H9 (cell line): ENCODE measurements around the gene CELA3A. TPM values are rescaled to one million over a fixed set of nuclear protein-coding genes. Genes with fewer than 3 reads are reported as not detected.

Source experiments
- DNase-seq: peaks from one replicate; pipeline ENCODE4 v3.0.0-alpha.2; 2017
- H2AFZ ChIP-seq: one replicate; pipeline ENCODE4 v1.6.1; 2013; ENCODE audit warnings: mild to moderate bottlenecking, low read length, control low read depth, moderate library complexity
- H2AK5ac ChIP-seq: 2 replicates; pipeline ENCODE4 v1.6.1; 2013; ENCODE audit warnings: low read length, control low read depth, mixed read lengths; ENCODE audit not compliant: insufficient read length
- H2BK120ac ChIP-seq: one replicate; pipeline ENCODE4 v1.6.1; 2013; ENCODE audit warnings: low read depth, mild to moderate bottlenecking, low read length, control low read depth, inconsistent platforms; ENCODE audit not compliant: poor library complexity, severe bottlenecking
- H2BK12ac ChIP-seq: 2 replicates; pipeline ENCODE4 v1.6.1; 2013; ENCODE audit warnings: low read length, control low read depth, mixed read lengths, low read depth; ENCODE audit not compliant: insufficient read length
- H2BK15ac ChIP-seq: 2 replicates; pipeline ENCODE4 v1.6.1; 2013; ENCODE audit warnings: low read depth, low read length, control low read depth
- H2BK20ac ChIP-seq: one replicate; pipeline ENCODE4 v1.6.1; 2013; ENCODE audit warnings: low read depth, mild to moderate bottlenecking, low read length, control low read depth, inconsistent platforms; ENCODE audit not compliant: poor library complexity, severe bottlenecking
- H2BK5ac ChIP-seq: 2 replicates; pipeline ENCODE4 v1.6.1; 2013; ENCODE audit warnings: low read length, control low read depth, mixed read lengths; ENCODE audit not compliant: insufficient read length
- H3K14ac ChIP-seq: 2 replicates; pipeline ENCODE4 v1.6.1; 2013; ENCODE audit warnings: low read length, control low read depth; ENCODE audit not compliant: insufficient read depth
- H3K18ac ChIP-seq: 2 replicates; pipeline ENCODE4 v1.6.1; 2013; ENCODE audit warnings: low read depth, mild to moderate bottlenecking, mixed read lengths, low read length, control low read depth; ENCODE audit not compliant: insufficient read length
- H3K23ac ChIP-seq: 2 replicates; pipeline ENCODE4 v1.6.1; 2013; ENCODE audit warnings: low read length, control low read depth, mixed read lengths, low read depth; ENCODE audit not compliant: insufficient read length
- H3K23me2 ChIP-seq: 2 replicates; pipeline ENCODE4 v1.6.1; 2013; ENCODE audit warnings: low read depth, mild to moderate bottlenecking, mixed read lengths, low read length, control low read depth; ENCODE audit not compliant: insufficient read length, poor library complexity, severe bottlenecking
- H3K27ac ChIP-seq: 2 replicates; pipeline ENCODE4 v1.5.1; 2013; ENCODE audit warnings: low read length, control low read depth, mixed read lengths, low read depth; ENCODE audit not compliant: insufficient read length
- H3K27me3 ChIP-seq: 2 replicates; pipeline ENCODE4 v1.6.1; 2013; ENCODE audit warnings: low read length, control low read depth, inconsistent platforms; ENCODE audit not compliant: insufficient read depth
- H3K4ac ChIP-seq: 2 replicates; pipeline ENCODE4 v1.6.1; 2013; ENCODE audit warnings: low read depth, mild to moderate bottlenecking, control low read depth, inconsistent platforms, low read length, moderate library complexity
- H3K4me1 ChIP-seq: 2 replicates; pipeline ENCODE4 v1.6.1; 2013; ENCODE audit warnings: low read length, control low read depth, inconsistent platforms; ENCODE audit not compliant: insufficient read depth
- H3K4me2 ChIP-seq: 2 replicates; pipeline ENCODE4 v1.6.1; 2013; ENCODE audit warnings: low read length, control low read depth, mixed read lengths; ENCODE audit not compliant: insufficient read length, insufficient read depth
- H3K56ac ChIP-seq: 2 replicates; pipeline ENCODE4 v1.6.1; 2013; ENCODE audit warnings: low read depth, mild to moderate bottlenecking, mixed read lengths, low read length, control low read depth; ENCODE audit not compliant: insufficient read length
- H3K79me1 ChIP-seq: 2 replicates; pipeline ENCODE4 v1.6.1; 2013; ENCODE audit warnings: low read depth, mild to moderate bottlenecking, moderate library complexity, low read length, control low read depth, inconsistent platforms; ENCODE audit not compliant: insufficient read depth, poor library complexity, severe bottlenecking
- H3K79me2 ChIP-seq: 2 replicates; pipeline ENCODE4 v1.6.1; 2013; ENCODE audit warnings: low read length, control low read depth, inconsistent platforms; ENCODE audit not compliant: insufficient read depth
- H3K9ac ChIP-seq: 2 replicates; pipeline ENCODE4 v1.6.1; 2013; ENCODE audit warnings: low read length, control low read depth, mixed read lengths; ENCODE audit not compliant: insufficient read length; ENCODE audit errors: extremely low read depth
- H3K9me3 ChIP-seq: one replicate; pipeline ENCODE4 v1.6.1; 2013; ENCODE audit warnings: low read depth, low read length, inconsistent platforms; ENCODE audit not compliant: control insufficient read depth
- H3T11ph ChIP-seq: one replicate; pipeline ENCODE4 v1.6.1; 2013; ENCODE audit warnings: mild to moderate bottlenecking, low read length, control low read depth, inconsistent platforms
- H4K20me1 ChIP-seq: one replicate; pipeline ENCODE4 v1.6.1; 2013; ENCODE audit not compliant: control insufficient read depth, insufficient read length, insufficient read depth
- H4K5ac ChIP-seq: 2 replicates; pipeline ENCODE4 v1.6.1; 2013; ENCODE audit warnings: low read depth, mild to moderate bottlenecking, mixed read lengths, low read length, control low read depth; ENCODE audit not compliant: insufficient read length
- H4K8ac ChIP-seq: replicated peaks from 2 replicates; pipeline ENCODE4 v1.6.1; 2013; ENCODE audit warnings: low read length, control low read depth, mixed read lengths, low read depth; ENCODE audit not compliant: insufficient read length
- H4K91ac ChIP-seq: 2 replicates; pipeline ENCODE4 v1.6.1; 2013; ENCODE audit warnings: low read depth, mild to moderate bottlenecking, moderate library complexity, mixed read lengths, low read length, control low read depth; ENCODE audit not compliant: insufficient read length
- H3K27ac Mint-ChIP-seq, 3 experiments: 2 replicates in 2 of 3; 3 replicates in 1 of 3; pipeline ENCODE4 v1.8.0; 2020 to 2021; ENCODE audit warnings: mixed read lengths in 3 of 3, mild to moderate bottlenecking in 1 of 3, moderate library complexity in 1 of 3
- H3K27me3 Mint-ChIP-seq: 2 replicates; pipeline ENCODE4 v1.8.0; 2021; ENCODE audit warnings: low read depth, mild to moderate bottlenecking, moderate library complexity, mixed read lengths
- H3K36me3 Mint-ChIP-seq, 3 experiments: 2 replicates in 2 of 3; 3 replicates in 1 of 3; pipeline ENCODE4 v1.8.0; 2020 to 2021; ENCODE audit warnings: low read depth in 3 of 3, mixed read lengths in 3 of 3; ENCODE audit not compliant: insufficient read depth in 1 of 3
- H3K4me1 Mint-ChIP-seq, 2 experiments: 2 replicates each; pipeline ENCODE4 v1.8.0; 2020; ENCODE audit warnings: mixed read lengths in 2 of 2
- H3K4me3 Mint-ChIP-seq, 2 experiments: 2 replicates in 1 of 2; 3 replicates in 1 of 2; pipeline ENCODE4 v1.8.0; 2020 to 2021; ENCODE audit warnings: mild to moderate bottlenecking in 2 of 2, mixed read lengths in 2 of 2, moderate library complexity in 1 of 2
- H3K9me3 Mint-ChIP-seq, 2 experiments: 2 replicates in 1 of 2; 3 replicates in 1 of 2; pipeline ENCODE4 v1.8.0; 2020; ENCODE audit warnings: mild to moderate bottlenecking in 2 of 2, mixed read lengths in 2 of 2, moderate library complexity in 1 of 2
- CTCF ChIP-seq: fragments of 200-600 bp; sonication (generic); conservative IDR thresholded peaks from 3 replicates; pipeline ENCODE4 v1.8.0; 2021; ENCODE audit warnings: antibody characterized with exemption, mild to moderate bottlenecking
- WGBS: extraction: QIAGEN DNeasy Blood & Tissue Kit; methylation state at CpG from one replicate; pipeline ENCODE4 v1.1.7; 2013; ENCODE audit warnings: missing lambda C conversion rate, low lambda C conversion rate, mixed read lengths; ENCODE audit not compliant: insufficient read length; ENCODE audit errors: extremely low coverage; 5-methylcytosine and 5-hydroxymethylcytosine counted together
- total RNA-seq: library from RNA; stranded (reverse); gene quantifications from 2 replicates; pipeline ENCODE4 v1.2.1, GENCODE V29; 2021

The CELA3A gene
- total RNA-seq, 1 experiment from 2014 or later, result not detected

GRCh38 chr1:22053861-22054770, 52.7 kb downstream of the CELA3A start:
- H2AFZ ChIP-seq, result no peak overlapping the region
- H3K9ac ChIP-seq, result peak overlapping the region; percentile 95
- peak overlapping the region; percentile 94 to 98 (median 98); a peak in 4 of 7 replicates for H3K27ac Mint-ChIP-seq
- peaks cover 6% of the 10 kb centered on the region for H3K23me2 ChIP-seq
- peak overlapping the region; percentile 100 for H3K4me2 ChIP-seq
- H3K9me3 Mint-ChIP-seq, result no peaks in the 10 kb centered on the region
- no peak for TF ChIP-seq CTCF
- no peaks in the 10 kb centered on the region for H3K9me3 ChIP-seq
- no peak overlapping the region for H2BK120ac ChIP-seq
- H3K18ac ChIP-seq, result peak overlapping the region; percentile 73
- no peak overlapping the region for H2BK5ac ChIP-seq
- H4K8ac ChIP-seq, result no peak overlapping the region
- H3K4me3 Mint-ChIP-seq, result peak overlapping the region; percentile 94 to 97
- H3T11ph ChIP-seq, result no peak overlapping the region
- peaks cover 7% of the 10 kb centered on the region for H3K79me1 ChIP-seq
- H3K79me2 ChIP-seq, result peaks cover 36% of the 10 kb centered on the region; the same call in 1 of the 2 replicates
- no peak overlapping the region for H3K23ac ChIP-seq
- H3K14ac ChIP-seq, result peak overlapping the region; percentile 91; the same call in 1 of the 2 replicates
- no CpG with 5 or more reads among the region's 19 CpGs for WGBS
- no peaks in the 10 kb centered on the region for H3K27me3 ChIP-seq
- H3K4me1 ChIP-seq, result no peaks in the 10 kb centered on the region; the same call in 1 of the 2 replicates
- H4K5ac ChIP-seq, result no peak overlapping the region
- H3K4me1 Mint-ChIP-seq, result peaks cover 11 to 18% of the 10 kb centered on the region in 2 experiments
- no peak overlapping the region for H2BK15ac ChIP-seq
- H3K4ac ChIP-seq, result no peak overlapping the region
- peak overlapping the region; percentile 67 for H3K27ac ChIP-seq
- no peak overlapping the region for H2BK20ac ChIP-seq
- DNase-seq, result no peak
- H3K36me3 Mint-ChIP-seq, result peaks cover 0 to 18% (median 14%) of the 10 kb centered on the region in 3 experiments; a peak in 5 of 7 replicates
- H3K27me3 Mint-ChIP-seq, result no peaks in the 10 kb centered on the region; the same call in 1 of the 2 replicates
- no peak overlapping the region for H4K91ac ChIP-seq
- no peak overlapping the region for H3K56ac ChIP-seq
- H2AK5ac ChIP-seq, result no peak overlapping the region
- H4K20me1 ChIP-seq, result no peaks in the 10 kb centered on the region
- no peak overlapping the region for H2BK12ac ChIP-seq
